Pulmonary artery endothelial cell (primary cell): Measurements from ENCODE around the gene VPS26A. TPM values are rescaled to one million over a fixed set of nuclear protein-coding genes. Genes with fewer than 3 reads are reported as not detected.
"Not testable (repeated sequence)": the region's sequence is repeated elsewhere in the genome, so short reads cannot be mapped to it uniquely, and the experiment has no call there.

Experiments
- DNase-seq: peaks from one replicate; pipeline ENCODE4 v3.0.0-alpha.2; 2011; ENCODE audit warnings: low read depth, low spot score
- total RNA-seq: library from RNA; depleted of rRNA; stranded (reverse); fragments of >200 nt; gene quantifications from 2 replicates; pipeline ENCODE4 v1.2.3, GENCODE V29; 2014

Gene VPS26A
- total RNA-seq, 1 donor from 2014 or later: 39.1 TPM

DNA sequence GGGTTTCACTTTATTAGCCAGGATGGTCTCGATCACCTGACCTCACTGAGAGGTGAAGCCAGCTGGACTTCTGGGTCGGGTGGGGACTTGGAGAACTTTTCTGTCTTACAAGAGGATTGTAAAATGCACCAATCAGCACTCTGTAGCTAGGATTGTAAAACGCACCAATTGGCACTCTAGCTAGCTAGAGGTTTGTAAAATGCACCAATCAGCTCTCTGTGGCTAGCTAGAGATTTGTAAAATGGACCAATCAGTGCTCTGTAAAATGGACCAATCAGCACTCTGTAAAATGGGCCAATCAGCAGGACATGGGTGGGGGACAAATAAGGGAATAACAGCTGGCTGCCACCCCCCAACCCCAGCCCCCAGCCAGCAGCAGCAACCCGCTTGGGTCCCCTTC, 51.3 kb downstream of the VPS26A start:
- DNase-seq: not testable (repeated sequence)

DNA sequence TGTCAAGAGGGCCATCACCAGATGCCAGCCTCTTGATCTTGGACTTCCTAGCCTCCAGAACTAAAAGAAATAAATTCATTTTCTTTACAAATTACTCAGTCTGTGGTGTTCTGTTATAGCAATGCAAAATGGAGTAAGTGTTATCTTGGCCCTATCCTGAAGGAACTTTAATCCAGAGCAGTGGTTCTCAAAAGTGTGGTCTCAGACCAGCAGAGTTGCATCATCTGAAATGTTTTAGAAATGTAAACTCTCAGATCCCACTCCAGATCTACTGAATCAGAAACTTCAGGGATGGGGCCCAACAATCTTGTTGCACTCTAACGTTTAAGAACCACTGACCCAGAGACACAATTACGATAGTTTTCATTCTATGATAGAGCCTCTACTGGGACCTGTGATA, 52.8 kb downstream of the VPS26A start:
- DNase-seq: no peak

DNA sequence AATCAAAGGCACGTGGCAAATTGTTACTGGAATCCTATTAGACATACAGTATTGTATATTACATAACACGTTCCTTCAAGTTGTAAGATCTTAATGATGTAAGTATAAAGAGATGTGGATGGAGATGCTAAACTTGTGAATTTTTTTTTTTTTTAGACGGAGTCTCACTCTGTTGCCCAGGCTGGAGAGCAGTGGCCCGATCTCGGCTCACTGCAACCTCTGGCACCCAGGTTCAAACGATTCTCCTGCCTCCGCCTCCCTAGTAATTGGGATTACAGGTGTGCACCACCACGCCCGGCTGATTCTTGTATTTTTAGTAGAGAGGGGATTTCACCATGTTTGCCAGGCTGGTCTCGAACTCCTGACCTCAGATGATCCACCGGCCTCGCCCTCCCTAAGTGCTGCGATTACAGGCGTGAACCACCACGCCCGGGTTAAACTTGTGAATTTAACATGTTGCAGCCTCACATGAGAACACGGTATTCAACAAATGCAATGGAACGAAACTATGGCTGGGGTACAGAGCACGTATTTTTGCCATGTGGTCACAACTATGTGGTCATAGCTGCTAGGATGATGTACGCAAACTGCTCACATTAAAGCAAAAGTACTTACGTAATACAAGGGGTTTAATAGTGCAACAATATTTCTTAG, 55.2 kb downstream of the VPS26A start:
- DNase-seq: no peak

DNA sequence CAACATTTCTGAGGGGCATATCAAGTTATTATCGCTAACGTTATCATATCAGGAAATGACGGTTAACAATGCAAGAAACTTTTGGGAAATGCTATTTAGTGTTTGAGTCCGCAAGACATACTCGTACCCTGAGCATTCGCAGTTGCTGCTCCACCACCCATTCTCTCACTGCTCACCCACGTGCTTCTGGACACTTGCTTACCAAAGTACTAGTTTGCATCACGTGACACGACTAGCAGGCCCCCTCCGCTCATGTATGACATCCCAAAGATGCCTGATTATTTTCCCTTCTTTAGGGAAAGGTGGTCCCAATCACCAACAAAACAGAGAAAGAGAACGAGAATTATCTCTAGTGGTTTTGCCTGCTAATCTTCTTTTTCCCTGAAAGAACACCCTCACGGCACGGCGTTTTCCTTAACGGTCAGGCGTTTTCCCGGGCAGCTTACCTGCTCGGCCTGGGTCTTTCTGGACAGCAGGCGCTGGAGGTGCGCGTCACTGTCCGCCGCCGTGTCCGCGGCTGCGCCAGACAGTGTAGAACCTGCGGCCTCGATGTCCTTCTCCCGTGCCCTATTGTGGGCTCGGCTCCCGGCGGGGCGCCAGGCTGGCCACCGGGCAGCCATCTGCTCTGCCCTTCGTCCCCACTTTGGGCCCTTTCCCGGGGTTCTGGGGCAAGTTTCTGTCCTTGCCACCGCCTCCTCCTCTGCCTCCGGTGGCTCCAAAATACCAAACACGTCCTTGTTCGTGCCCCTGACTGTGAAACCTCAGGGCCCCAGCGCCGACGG, 56.0 kb downstream of the VPS26A start, which contains the start of gene SUPV3L1:
Gene SUPV3L1 (plus strand): TSS at position 492 of the 782 bp plus-strand sequence. CDS start 58 bp downstream, at position 550.
- DNase-seq: peak; percentile 94

DNA sequence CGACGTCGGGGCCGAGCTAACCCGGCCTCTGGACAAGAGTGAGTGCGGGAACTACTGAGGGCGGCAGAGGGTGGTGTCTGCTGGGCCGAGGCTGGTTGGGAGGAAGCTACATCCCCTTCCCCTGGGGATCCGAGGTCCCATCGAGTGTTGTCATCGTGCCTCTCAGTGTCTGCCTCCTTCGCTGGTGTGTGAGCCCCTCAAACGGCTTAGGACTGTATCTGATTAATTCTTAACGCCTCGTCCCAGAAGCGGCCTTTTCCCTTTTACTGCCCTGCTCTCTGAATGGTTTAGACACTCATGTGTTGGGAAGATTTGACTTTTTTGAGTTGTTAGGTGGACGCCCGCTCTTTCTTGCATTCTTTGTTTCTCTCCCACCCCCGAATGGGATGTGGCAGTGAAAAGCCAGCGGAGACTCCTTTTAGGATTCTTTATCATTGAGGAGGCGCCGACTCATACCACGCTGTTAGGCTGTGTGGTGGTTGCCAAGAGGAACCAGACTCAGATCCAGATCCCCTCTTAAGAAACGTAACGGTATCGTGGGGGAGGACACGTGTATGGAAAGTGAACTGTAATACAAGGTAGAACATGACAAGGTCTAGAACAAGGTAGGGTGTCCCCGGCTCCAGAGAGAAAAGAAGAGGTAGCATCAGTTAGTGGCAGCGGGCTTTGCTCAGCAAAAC, 56.7 kb downstream of the VPS26A start:
- DNase-seq: no peak

DNA sequence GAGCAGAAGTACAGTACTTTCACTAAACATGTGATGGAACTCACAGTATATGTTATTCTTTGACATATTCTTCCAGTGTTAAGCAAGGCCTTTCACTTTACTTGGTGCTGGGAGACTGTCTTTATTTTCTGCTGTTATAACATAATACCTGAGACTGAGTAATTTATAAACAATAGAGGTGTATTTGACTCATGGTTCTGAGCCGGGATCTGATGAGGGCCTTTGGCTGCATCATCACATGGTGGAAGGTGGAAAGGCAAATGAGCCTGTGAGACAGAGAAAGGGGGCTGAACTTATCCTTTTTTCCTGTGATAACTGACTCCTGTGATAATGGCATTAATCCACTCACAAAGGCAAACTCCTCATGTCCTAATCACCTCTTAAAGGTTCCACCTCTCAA, 57.5 kb downstream of the VPS26A start:
- no peak for DNase-seq

DNA sequence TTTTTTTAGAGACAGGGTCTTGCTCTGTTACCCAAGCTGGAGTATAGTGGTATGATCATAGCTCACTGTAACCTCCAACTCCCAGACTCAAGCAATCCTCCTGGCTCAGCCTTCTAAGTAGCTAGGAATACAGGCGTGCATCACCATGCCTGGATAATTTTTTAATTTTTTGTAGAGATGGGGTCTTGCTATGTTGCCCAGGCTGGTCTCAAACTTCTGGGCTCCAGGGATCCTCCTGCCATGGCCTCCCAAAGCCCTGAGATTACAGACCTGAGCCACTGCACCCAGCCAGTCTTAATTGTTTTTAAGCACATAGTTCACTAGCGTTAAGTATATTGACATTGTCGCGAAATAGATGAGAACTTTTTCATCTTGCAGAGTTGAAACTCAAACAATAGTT, 58.0 kb downstream of the VPS26A start:
- DNase-seq: no peak

DNA sequence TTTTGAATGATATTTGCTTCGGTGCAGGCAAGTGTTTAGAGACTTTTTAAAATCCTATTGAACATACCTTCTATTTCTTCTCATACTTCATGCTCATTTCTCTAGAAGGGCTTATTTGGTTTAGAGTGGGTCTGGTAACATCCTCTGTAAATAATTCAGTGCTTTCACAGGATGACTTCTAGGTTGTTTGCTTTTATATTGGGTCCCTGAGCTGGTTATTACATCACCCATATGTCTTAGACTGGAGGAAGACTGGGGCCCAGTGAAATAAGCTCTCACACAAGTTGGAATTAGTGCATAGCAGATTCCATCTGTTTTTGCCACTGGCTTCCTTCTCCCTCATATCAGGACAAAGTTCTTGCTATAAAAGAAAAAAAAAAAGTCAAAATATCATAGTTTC, 62.5 kb downstream of the VPS26A start:
- DNase-seq: no peak

DNA sequence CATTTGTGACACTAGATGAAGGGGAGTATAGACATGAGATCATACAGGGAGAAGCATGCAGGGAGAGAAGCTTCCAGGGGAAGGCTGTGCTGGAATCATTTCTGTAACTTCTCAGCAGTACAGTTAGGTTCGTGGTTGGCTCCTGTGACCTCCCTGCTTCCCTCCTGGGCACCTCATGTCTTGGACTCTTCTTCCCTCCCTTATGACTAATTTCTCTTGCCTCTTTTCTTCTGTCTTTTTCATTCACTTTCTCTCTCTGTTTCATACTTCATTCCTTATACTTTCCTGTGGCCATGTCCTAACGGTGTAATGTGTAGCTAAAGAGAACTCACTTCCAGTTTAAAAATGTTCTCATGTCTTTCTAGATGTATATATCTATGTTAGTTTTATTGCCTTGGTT, 77.1 kb downstream of the VPS26A start:
- no peak for DNase-seq

DNA sequence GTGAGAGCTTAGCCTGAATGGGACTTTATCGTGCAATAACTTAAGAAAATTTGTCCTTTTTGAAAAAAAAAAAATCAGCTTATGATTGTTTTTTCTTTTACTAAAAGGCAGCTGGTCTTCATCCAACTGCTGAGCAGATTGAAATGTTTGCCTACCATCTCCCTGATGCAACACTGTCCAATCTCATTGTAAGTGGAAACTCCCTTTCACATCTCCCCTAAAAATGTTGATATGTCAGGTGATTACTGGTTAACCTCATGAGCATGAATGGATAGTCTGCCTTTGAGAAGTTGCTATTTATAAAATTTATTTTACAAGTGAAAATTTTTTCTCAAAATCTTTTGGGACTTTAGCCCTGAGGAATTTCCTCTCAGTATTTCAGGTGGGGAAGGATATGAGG, 78.4 kb downstream of the VPS26A start:
- DNase-seq: no peak

DNA sequence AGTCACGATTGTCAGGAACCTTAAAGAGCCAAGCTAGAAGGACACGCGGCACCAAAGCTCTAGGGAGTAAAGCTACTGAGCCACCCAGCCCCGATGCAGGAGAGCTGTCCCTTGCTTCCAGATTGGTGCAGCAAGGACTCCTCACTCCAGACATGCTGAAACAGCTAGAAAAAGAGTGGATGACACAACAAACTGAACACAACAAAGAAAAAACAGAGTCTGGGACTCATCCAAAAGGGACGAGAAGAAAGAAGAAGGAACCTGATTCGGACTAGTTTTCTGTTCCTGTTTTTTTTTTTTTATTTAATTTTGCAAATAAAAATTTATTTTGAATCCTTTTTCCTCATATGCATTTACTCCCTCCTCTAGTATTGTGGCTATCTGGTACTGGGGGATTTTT, 84.8 kb downstream of the VPS26A start:
- DNase-seq: no peak

DNA sequence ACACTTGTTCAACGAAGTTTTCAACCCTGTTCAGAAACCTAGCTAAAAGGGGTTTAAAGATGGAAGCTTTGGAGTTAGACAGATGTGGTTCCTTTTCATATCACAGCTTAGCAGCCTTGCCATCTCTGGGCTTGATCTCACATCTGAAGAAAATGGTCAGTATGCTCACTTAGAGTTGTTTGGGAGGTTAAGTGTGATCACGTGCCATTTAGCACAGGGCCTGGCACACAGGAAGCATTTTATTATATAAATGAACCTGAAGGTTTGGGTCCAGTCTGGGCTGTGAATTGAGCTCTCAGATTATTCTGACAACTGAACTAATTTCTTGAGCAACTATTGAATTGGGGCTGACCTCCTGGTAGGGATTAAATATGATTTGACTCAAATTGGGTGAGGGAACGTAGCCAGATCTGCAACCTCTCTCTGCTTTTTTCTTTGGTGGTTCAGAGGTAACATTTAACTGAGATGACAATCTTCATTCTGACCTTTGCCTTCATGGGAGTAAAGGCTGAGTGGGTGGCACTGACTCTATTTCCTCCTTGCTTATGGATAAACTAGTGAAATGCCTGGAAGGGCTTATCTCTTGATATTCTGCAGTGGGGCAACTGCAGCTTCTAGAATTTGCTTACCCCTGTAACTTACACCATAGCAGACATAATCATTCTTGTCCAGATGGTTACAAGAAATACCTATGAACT, 86.0 kb downstream of the VPS26A start:
- DNase-seq: no peak

DNA sequence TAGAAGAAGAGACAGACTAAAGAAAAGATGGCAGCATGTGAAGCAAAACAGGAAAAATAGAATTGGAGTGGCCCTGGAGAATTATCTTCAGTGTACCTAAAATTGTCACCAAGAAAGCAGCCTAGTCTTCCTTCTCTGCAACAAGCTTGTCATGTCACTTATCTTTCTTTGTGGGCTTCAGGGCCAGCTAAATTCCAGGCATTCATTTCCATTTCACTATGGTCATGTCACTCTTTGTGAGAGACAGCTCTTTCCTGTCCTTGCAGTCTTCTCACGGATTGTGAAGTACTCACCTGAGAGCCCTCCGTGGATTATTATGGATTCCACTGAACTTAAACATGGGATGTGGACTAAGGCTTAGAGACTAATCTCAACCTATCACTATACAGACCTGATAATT, 87.1 kb downstream of the VPS26A start:
- DNase-seq: no peak

DNA sequence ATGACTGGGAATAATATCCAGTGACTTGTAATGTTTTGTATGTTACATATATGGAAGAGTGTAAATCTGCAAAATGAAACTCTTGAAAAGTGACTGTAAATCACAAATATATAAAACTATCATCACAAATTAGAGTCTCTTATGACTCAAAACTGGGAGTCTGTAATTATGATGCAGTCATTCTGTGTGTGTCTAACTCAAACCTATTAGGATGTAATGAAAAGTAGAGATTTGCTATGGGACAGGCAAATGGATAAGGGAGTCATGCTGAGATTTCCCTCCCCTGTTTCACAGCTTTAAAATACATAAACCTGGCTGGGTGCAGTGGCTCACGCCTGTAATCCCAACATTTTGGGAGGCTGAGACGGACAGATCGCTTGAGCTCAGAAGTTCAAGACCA, 87.5 kb downstream of the VPS26A start:
- DNase-seq: no peak

DNA sequence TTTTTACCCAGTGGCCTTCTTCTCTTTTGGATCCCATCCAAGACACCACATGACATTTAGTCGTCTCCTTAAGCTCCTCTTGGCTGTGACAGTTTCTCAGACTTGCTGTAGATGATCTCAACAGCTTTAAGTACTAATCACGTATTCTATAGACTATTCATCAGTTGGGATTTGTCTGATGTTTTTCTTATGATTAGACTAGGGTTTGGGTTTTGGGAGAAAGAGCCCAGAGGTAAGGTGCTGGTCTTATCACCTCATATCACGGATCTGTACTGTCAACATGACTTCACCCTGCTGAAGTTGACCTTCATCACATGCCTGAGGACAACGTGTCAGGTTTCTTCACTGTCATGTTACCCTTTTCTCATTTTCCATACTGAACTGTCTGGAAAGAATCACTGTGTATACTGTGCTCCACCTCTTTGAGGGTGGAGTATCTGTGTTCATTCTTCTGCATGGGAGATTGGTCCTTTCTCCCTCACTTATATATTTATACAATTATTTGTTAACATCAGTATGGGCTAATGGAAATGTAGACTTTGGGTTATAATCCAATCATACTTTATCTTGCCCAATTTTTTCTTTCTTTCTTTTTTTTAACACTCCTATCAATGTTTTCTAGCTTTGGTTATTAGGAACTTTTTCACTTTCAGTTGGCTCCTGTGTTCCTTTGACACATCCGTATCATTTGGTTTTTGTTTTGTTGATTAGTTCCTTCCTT, 89.8 kb downstream of the VPS26A start:
- DNase-seq: no peak

DNA sequence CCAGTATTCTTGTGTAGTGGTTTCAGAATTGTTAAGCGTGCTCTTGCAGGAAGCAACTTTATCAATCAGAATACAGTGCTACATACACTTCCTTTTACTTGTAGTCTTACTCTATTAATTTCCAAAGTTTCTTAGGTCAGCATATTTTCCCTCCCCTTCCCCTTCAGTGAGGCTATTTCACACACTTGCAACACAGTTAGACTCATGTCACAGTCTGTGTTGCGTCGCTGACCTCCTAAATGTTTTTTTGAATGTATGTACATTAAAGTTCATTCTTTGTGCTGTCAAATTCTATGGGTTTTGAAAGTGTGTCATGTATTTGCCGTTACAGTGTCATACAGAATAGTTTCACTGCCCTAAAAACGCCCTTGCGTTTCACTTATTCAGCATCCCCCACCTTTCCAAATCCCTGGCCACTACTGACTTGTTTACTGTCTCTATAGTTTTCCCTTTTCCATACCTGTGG, 90.7 kb downstream of the VPS26A start:
- no peak for DNase-seq

DNA sequence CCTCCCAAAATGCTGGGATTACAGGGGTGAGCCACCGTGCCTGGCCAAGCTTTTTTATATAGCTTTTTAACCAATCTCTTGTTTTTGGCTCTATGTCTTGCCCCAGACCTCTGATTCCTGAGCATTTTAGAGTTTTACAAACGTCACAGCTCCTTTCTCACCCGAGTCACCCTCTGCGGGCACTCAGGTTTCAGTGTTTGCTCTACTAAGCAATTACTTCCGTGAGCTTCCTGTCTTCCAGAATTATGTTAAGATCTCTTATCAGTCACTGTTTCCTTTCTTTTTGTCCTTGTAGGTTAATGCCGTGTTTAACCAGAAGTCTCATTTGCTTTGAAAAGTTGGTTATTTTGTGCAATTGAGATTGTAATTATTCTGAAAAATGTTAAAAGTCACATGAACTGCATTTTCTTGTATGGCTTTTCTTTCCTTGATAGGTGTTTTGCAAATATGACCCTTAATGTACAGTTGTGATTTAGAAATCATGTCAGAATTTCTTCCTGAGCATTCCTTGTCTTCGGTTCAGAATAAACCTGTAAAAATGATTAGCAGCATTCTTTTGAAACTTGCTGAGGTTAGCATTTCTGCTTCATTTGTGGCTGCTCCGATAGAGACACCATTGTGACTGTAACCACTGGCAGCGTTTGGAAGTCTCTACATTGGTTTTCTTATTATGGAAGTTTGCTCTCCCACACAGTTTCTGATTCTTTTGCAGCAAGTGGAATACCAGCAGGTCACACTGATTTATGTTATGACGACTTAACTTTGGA, 91.6 kb downstream of the VPS26A start:
- DNase-seq: no peak

DNA sequence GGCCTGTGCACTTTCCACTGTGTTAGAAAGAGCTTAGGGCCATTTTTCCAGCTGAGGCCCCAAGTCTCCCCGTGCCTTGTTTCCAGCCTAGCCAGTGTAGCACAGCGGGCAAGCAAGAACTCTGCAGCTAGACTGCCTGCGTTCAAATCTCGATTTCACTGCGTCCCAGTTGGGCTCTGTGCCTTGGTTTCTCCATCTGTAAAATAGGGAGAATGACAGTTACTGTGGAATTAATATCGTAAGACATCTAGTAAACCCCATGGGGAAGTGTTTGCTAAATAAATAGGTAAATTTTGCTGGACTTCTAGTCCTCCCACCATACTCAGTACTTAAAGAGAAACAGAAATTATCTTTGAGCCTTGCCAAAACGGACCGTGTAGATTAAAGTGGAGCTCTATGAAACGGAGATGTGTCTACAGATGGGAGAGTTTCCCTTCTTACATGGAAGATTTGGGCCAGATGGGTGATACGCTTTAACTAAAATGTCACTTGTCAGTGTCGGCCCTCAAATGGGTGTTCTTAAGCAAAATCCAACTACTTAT, 92.7 kb downstream of the VPS26A start:
- DNase-seq: no peak

DNA sequence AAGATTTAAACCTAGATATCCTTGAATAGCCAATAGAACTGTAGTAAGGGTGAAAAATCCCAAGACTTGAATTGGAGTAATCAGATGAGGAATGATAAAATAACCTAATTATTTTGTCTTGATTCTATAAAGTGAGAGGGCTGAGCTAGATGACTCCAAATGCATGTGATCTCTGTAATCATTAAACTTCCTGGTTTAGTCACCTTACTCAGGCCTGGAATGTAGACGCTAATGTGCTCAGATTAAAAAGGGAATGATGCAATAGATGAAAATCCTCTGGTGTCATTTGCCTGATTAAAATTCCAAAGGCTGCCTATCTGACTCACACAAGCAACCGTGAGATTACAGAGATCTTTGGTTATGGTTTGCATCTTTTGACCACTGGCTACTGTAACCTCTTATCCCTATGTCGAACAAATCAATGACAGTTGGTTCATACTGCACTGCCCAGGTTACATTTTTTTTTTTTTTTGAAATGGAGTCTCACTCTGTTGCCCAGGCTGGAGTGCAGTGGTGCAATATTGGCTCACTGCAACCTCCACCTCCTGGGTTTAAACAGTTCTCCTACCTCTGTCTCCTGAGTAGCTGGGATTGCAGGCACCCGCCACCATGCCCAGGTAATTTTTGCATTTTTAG, 93.3 kb downstream of the VPS26A start:
- DNase-seq: no peak

DNA sequence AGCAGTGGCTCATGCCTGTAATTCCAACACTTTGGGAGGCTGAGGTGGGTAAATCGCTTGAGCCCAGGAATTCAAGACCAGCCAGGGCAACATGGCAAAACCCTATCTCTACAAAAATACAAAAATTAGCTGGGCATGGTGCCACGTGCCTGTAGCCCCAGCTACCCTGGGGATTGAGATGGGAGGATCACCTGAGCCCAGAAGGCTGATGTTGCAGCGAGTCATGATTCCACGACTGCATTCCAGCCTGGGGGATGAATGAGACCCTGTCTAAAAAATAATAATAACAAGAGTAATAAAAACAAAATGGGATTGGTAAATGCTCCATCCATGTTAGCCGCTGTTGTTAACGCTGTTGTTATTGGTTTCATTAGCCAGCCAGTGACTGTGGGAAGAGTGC, 94.9 kb downstream of the VPS26A start:
- DNase-seq: no peak
